GM21723 (cell line): ENCODE measurements around the gene TRPM3.
"Not testable (repeated sequence)": the region's sequence is repeated elsewhere in the genome, so short reads cannot be mapped to it uniquely, and the experiment has no call there.

Experiments
- ATAC-seq: cut with Tn5 transposase; IDR thresholded peaks from one replicate; pipeline ENCODE4 v1.9.1; 2021; ENCODE audit warnings: mild to moderate bottlenecking, moderate library complexity; ENCODE audit not compliant: unreplicated experiment

Gene TRPM3

DNA sequence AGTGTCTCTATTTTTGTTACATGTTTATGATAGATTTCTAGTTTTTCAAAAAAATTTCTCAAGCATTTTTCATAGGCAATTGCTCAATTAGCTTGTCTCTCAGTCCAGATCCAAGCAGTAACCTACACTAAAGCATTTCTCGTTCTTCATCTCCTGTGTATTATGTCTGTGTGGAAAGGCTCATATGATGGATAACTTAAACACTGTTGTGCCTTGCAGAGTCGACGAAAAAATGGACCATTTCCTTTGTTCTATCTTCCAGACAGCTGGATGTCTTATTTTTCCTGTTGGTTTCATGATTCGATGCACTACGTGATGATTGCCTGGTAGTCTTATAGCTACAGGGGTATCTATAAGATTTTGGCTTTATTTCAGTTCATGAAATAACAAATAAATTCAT lies 347.8 kb downstream of the TRPM3 start:
- ATAC-seq = no peak

GRCh38 chr9:70772601-70773000 lies 348.8 kb downstream of the TRPM3 start:
- ATAC-seq = no peak

- ATAC-seq = no peak
Measured at GRCh38 chr9:70765946-70766345, 355.5 kb downstream of the TRPM3 start.

DNA sequence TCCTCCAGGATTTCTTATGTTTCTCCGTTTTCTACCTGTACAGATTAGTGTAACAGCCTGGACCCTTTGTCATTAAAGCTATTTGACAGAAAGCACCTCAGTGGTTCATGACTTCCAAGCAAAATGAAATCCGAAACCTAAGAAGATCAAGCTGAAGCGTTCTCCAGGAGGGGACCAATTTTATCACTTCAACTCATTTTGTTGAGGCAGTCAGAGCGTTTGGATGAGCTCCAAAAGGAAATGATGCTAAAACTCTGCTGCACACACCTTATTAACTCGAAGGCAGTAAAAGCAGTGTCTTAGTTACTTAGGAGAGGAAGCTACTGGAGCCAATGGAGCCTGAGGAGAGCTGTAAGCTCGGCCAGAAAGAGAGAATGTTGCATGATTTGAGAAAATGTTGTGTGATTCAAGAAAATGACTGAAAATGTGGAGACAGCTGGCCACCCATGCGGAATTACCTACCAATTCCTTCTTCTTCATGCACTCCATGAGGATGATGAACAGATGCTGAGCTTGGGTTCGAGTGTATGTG lies 360.2 kb downstream of the TRPM3 start:
- no peak for ATAC-seq

DNA sequence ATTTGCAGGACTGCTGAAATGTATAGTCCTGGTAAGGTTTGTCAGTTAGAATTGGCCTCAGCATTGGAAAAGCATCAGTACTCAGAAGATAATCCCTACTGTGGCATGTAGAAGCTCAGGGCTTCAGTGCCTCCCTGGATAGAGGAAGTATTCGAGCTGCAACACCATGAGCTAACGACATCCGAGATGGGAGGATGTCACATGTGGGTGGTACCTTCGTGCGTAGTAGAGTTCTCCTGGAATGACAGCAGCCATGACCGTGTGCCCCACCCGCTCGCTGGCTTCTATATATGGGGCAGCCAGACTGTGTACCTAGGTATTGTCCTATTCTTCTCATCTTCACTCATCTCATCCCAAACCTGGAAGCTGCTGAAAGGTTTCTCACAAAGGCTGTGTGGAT lies 361.2 kb downstream of the TRPM3 start:
- no peak for ATAC-seq

DNA sequence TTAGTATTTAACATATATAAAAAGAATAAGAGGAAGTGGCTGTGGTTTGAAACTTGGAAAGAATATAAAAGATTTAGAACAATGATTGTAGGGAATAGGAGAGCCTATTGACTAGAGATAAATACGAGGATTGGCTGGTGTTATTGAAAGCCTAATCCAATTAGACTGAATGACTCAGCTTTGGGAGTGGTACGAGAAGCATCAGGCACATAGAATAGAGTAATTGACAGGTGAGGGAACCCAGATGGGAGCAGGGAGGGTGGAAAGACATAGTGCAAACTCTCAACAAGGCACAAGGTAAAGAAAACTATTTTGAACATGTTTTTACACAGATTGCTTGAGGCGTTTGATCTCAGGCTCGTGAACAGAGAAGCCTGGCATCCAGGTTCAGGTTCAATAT lies 368.1 kb downstream of the TRPM3 start:
- ATAC-seq = no peak

DNA sequence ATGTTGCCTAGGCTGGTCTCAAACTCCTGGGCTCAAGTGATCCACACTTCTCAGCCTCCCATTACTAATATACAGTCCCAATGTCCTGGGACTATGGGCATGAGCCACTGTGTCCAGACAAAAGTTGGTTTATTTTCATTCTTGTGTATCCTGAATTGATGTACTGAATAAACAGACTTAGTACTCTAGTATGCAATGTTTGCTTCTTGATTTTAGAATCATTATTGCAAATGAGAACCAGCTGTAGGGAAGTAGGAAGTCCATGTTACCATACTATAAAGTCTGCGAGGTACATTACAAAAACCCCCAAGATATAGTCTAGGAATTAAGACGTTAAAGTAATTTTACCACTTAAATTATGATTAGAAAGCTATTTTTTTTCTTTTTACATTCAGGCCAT lies 372.4 kb downstream of the TRPM3 start:
- ATAC-seq = no peak

- no peak for ATAC-seq
Measured at GRCh38 chr9:70747261-70747718, 374.1 kb downstream of the TRPM3 start.

GRCh38 chr9:70746760-70747159 lies 374.7 kb downstream of the TRPM3 start:
- ATAC-seq = no peak

- no peak for ATAC-seq
Measured at GRCh38 chr9:70746316-70746715, 375.1 kb downstream of the TRPM3 start.

DNA sequence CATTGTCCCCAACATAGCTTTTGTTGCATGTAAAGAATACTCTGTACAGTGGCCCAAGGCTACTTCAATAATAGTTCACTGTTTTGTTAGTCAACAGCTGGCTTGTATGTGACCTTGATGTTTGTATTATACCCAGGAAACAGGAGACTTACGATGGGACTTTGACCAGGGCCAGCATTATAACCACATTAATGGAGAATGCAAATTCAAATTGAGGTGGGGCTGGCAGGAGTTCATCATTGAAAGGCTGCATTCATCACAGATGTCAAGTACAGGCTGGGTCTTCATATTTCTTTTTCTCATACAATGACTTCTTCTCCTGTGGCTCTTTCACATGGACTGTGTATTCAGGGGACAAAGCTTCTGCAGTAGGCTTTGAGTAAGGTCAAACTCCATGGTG lies 396.6 kb downstream of the TRPM3 start:
- ATAC-seq = not testable (repeated sequence)

DNA sequence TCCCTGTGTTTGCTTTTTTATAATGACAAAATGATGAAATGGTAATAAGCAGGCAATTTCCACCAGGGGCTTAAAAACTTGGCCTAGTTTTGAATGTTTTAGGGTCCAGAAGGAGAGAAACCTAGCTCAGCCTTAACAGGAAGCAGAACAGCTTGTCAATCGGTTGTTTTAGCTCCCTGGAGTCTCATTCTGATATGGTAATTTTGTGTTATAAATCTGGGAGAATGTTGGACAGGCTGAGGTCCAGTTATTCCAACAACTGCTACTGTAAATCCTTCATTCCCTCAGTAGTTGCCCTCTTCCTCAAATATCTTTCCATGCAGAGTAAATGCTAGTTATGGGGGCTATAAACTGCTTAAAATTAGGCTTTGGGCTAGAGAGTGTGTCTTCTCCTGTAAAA lies 397.4 kb downstream of the TRPM3 start:
- not testable (repeated sequence) for ATAC-seq

DNA sequence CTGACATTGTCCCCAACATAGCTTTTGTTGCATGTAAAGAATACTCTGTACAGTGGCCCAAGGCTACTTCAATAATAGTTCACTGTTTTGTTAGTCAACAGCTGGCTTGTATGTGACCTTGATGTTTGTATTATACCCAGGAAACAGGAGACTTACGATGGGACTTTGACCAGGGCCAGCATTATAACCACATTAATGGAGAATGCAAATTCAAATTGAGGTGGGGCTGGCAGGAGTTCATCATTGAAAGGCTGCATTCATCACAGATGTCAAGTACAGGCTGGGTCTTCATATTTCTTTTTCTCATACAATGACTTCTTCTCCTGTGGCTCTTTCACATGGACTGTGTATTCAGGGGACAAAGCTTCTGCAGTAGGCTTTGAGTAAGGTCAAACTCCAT lies 414.6 kb downstream of the TRPM3 start:
- not testable (repeated sequence) for ATAC-seq

DNA sequence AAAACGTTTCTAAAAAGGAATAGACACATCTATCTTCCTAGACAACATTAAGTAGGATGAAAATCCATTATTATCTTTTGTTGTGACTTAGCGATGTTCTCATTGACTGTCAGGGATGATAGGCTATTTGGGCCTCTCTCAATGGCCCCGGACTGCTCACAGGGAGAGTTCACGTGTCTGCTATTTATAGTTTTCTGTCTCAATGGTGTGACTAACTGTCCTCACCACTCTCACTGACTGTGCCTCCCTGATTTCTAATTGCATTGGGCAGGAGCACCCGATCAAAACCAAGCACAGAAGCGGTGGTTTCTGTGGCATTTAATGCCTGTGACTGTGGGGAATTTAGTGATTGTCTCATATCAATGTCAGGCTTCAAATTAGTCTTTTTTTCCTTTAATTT lies 420.3 kb downstream of the TRPM3 start:
- no peak for ATAC-seq

GRCh38 chr9:70696694-70697335 lies 424.6 kb downstream of the TRPM3 start:
- no peak for ATAC-seq

DNA sequence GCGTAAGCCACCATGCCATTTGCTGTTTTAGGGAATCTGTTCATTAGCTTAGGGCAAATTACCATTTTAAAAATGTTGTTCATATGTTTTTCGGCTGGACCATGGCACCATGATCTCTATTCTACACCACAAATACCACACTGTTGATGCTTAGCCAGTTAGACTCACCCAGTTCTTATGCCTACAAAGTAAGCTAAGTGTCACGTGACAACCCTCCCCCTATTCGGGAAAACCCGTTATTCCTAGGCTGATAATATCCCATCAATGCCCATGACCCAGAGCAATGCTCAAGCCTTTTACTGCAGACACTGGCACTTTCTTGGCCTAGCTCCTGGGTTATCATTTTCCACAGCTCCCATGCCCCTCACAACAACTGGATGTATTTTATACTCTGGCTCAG lies 426.7 kb downstream of the TRPM3 start:
- no peak for ATAC-seq

DNA sequence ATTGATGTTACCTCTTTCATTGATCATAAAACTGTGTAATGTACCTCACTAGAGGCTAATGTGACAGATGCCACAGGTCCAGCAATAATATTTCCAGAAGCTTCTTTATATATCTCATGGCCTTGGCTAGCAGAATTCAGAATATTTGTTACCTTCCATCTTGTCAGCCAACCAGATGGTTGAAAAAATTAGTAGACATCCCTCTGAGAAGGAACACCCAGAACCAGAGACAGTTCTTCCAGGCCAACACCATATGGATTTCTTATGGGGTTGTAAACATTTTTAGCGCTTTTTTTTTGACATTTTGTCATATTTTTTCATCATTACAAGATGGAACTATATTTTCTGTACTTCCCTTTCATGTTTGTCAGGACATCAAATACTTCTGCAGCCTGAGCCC lies 428.2 kb downstream of the TRPM3 start:
- no peak for ATAC-seq

DNA sequence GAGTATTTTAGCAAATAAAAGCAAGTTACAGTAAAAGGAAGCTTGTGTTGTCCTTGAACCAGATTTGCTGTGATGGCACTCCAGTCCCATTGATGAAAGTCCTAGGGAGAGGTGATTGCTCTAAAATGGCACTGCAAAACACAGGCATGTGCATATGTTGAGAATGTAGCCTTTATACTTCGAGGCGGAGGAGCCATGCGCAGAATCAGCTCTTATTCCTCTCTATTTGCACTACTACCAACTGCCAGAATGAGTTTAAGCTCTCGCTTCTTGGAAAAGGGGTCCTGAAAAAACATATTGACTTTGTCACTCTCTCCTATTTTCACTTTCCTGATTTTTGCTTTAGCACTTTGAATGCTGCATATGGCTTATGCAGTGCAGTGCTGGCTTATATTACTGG lies 429.0 kb downstream of the TRPM3 start:
- ATAC-seq = no peak

DNA sequence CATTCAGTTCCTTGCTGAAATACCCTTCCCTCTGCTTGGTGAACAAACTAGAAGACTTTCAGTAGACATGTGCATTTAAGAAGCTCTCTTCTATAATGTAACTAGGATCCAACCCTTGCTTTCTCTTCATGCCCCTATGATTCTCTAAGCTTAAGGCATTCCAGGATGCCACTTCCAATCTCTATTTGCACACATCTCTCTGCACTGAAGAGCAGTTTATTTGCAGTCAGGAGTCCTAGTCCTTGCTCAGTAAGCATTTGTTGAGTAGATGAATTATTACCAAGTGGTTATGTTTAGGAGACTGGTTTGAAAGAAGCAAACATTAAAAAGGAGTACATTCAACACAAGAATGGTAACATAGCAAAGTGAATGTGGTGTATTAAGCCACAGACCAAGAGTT lies 432.7 kb downstream of the TRPM3 start:
- ATAC-seq = no peak

- no peak for ATAC-seq
Measured at GRCh38 chr9:70683841-70684240, 437.6 kb downstream of the TRPM3 start.

GRCh38 chr9:70682298-70682697 lies 439.1 kb downstream of the TRPM3 start:
- no peak for ATAC-seq

DNA sequence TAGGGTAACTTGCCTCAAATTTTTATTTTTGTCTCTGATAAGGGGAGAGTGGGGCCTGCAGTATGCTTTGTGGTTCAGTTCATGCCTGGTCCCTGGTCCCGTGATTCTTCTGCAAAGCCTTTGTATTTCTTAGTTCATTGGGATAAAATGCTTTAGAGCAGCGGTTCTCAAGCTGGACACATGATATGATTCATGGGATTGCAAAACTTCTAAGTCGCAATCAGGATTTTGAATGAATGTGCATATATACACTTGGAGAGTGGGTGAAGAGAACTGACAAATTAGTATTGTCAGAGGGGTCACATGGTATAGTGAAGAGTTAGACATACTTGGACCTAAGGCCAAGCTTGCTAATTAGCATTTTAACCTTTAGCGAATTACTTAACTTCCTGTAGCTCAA lies 441.6 kb downstream of the TRPM3 start:
- no peak for ATAC-seq

DNA sequence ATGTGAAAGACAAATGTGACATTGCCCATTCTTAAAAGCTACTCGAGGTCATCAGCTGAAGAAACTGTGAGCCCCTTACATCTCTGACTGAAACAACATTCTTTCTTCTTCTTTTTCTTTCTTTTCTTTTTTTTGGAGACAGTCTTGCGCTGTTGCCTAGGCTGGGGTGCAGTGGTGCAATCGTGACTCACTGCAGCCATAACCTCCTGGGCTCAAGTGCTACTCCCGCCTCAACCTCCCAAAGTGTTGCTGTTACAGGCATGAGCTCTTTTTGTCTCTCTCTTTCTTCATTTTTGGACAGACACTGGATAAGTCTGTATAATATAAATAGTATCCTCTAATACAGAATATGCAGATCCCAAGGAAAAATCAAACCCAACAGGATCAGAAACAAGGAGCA lies 443.3 kb downstream of the TRPM3 start:
- no peak for ATAC-seq
